ENCODE results near the gene SULT4A1.

The SULT4A1 gene

GRCh38 chr22:43881091-43882061 lies 19.1 kb upstream of the SULT4A1 start:
- Histone ChIP-seq H3K4me3 (ENCODE audit: insufficient read length, low read depth) (no peak overlapping the region), H3K9ac (ENCODE audit: insufficient read length, low read depth) (no peak overlapping the region), H3K36me3 (ENCODE audit: insufficient read depth, insufficient read length, low read length) (no peaks in the 10 kb centered on the region), H3K4me1 (ENCODE audit: insufficient read depth, insufficient read length) (peaks cover 5% of the 10 kb centered on the region), H3K27me3 (ENCODE audit: insufficient read depth, insufficient read length) (no peaks in the 10 kb centered on the region), H3K9me3 (ENCODE audit: insufficient read depth, low read length) (no peaks in the 10 kb centered on the region)
- no peak for TF ChIP-seq YY1 (IDR thresholded peaks at IDR 0.05; ENCODE audit: insufficient read depth, insufficient read length)
- TF ChIP-seq SUZ12 (IDR thresholded peaks at IDR 0.05; ENCODE audit: extremely low read depth, insufficient read depth, insufficient read length), result no peak
- DNase-seq (ENCODE audit: low read depth, low spot score), result no peak

DNA sequence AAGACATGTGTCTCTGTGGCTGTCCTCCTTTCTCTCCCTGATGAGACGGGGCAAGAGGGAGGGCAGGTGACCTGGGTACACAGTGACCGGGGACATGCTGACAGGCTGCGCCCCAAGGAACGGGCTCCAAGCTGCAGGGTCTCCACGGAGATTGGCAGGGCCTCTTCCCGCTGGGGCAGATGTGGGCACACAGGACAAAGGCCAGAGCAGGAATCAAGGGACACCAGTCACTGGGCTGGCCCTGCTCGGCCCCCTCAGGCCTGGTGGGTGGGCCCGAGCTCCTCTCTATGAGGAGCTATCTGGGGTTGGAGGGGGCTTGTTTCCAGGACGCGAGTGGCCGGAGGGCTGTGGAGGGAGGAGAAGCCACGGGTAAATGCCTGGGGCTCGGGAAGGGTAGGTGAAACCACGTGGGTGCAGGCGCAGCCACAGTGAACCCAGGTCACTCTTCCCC lies 18.3 kb upstream of the SULT4A1 start:
- TF ChIP-seq ZNF274 (IDR thresholded peaks at IDR 0.05; ENCODE audit: low read depth, low read length), result no peak
- TF ChIP-seq YY1 (IDR thresholded peaks at IDR 0.05; ENCODE audit: insufficient read depth, insufficient read length), result no peak
- TF ChIP-seq SUZ12 (IDR thresholded peaks at IDR 0.05; ENCODE audit: extremely low read depth, insufficient read depth, insufficient read length), result no peak

DNA sequence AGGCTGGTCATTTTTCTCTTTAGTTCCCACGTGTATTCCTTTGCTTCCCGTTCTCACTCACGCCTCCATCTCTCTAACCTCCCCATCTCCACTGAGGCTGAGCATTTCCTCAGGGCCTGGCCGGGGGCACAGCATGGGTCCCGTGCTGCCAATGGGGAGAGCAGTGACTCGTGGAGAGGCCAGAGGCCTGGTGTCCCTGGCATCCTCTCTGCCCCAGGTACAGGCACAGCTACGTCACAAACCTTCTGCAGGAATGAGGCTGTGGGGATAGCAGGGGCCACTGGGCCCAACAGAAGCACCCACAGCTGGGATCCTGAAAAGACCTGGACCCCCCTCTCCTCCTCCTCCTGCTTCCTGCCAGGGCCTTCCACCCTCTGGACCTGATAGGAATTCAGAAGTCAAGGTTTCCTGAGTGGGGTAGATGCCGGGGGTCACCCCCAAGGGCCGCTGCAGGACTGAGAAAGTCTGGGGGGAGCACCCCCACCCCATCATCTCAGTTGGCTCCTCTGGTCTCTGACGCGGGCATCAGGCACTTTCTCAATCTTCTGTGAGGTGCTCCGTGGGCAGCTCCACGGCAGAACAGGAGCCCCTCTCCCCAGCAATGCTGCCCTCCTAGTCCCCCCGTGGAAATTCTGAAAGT lies 17.7 kb upstream of the SULT4A1 start:
- Histone ChIP-seq H3K4me3 (ENCODE audit: insufficient read length, low read depth) (no peak overlapping the region), H3K9ac (ENCODE audit: insufficient read length, low read depth) (no peak overlapping the region), H3K36me3 (ENCODE audit: insufficient read depth, insufficient read length, low read length) (no peaks in the 10 kb centered on the region), H3K27me3 (ENCODE audit: insufficient read depth, insufficient read length) (no peaks in the 10 kb centered on the region), H3K9me3 (ENCODE audit: insufficient read depth, low read length) (no peaks in the 10 kb centered on the region; the same call in 1 of the 2 replicates), H3K4me1 (ENCODE audit: insufficient read depth, insufficient read length) (peaks cover 5% of the 10 kb centered on the region)
- no peak for DNase-seq (ENCODE audit: low read depth, low spot score)
- no peak for TF ChIP-seq SUZ12 (IDR thresholded peaks at IDR 0.05; ENCODE audit: extremely low read depth, insufficient read depth, insufficient read length)
- no peak for TF ChIP-seq ZNF274 (IDR thresholded peaks at IDR 0.05; ENCODE audit: low read depth, low read length)

More for the DNA sequence above, 18.3 kb upstream of the SULT4A1 start:
- H3K4me1 ChIP-seq (ENCODE audit: insufficient read depth, insufficient read length), result peaks cover 5% of the 10 kb centered on the region
- H3K9me3 ChIP-seq (ENCODE audit: insufficient read depth, low read length), result no peaks in the 10 kb centered on the region
- no peak overlapping the region for H3K4me3 ChIP-seq (ENCODE audit: insufficient read length, low read depth)
- H3K9ac ChIP-seq (ENCODE audit: insufficient read length, low read depth), result no peak overlapping the region
- no peak for DNase-seq (ENCODE audit: low read depth, low spot score)
- no peaks in the 10 kb centered on the region for H3K36me3 ChIP-seq (ENCODE audit: insufficient read depth, insufficient read length, low read length)
- H3K27me3 ChIP-seq (ENCODE audit: insufficient read depth, insufficient read length), result no peaks in the 10 kb centered on the region

GRCh38 chr22:43878831-43879550 lies 16.7 kb upstream of the SULT4A1 start:
- TF ChIP-seq ZNF274 (IDR thresholded peaks at IDR 0.05; ENCODE audit: low read depth, low read length), result no peak
- no peak for TF ChIP-seq YY1 (IDR thresholded peaks at IDR 0.05; ENCODE audit: insufficient read depth, insufficient read length)
- no peak for TF ChIP-seq SUZ12 (IDR thresholded peaks at IDR 0.05; ENCODE audit: extremely low read depth, insufficient read depth, insufficient read length)
- Histone ChIP-seq H3K9ac (ENCODE audit: insufficient read length, low read depth) (no peak overlapping the region), H3K4me1 (ENCODE audit: insufficient read depth, insufficient read length) (peaks cover 5% of the 10 kb centered on the region), H3K27me3 (ENCODE audit: insufficient read depth, insufficient read length) (no peaks in the 10 kb centered on the region), H3K9me3 (ENCODE audit: insufficient read depth, low read length) (peaks cover 8% of the 10 kb centered on the region; the same call in 1 of the 2 replicates), H3K36me3 (ENCODE audit: insufficient read depth, insufficient read length, low read length) (no peaks in the 10 kb centered on the region), H3K4me3 (ENCODE audit: insufficient read length, low read depth) (no peak overlapping the region)
- no peak for DNase-seq (ENCODE audit: low read depth, low spot score)

DNA sequence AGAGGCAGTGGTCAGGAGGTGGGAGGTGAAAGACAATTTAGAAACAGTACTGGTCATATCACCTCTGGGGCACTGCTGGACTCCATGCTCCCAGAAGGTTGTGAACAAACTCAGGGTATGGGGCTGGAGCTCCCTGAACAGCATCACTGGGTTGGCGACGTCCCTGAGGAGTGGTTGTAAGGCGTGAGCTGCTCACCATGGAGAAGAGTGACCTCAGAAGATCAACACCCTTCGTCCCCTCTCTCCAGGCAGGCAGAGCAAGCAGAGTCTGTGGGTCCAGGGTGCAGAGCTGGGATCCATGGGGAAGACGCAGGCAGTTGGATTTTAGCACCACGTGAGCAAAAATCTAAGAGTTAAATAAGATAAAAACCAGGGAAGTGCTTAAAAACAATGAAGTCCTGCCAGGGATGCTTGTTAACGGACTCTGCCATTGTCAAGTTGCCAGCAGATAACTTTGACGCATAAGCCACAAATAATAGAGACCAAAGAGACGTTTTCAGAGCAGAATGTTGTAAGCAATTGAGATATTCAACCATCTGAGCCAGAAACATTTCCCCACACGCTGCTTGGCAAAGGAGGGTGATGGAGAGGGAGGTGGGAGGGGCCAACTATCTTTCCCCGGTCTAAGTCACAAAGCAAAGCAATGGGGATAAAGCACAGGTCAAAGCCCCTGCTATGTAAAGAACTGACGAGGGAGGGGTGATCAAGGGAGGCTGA lies 15.9 kb upstream of the SULT4A1 start:
- no peak for TF ChIP-seq SUZ12 (IDR thresholded peaks at IDR 0.05; ENCODE audit: extremely low read depth, insufficient read depth, insufficient read length)
- no peak for TF ChIP-seq ZNF274 (IDR thresholded peaks at IDR 0.05; ENCODE audit: low read depth, low read length)
- TF ChIP-seq YY1 (IDR thresholded peaks at IDR 0.05; ENCODE audit: insufficient read depth, insufficient read length), result no peak
- Histone ChIP-seq H3K9me3 (ENCODE audit: insufficient read depth, low read length) (peaks cover 8% of the 10 kb centered on the region; the same call in 1 of the 2 replicates), H3K36me3 (ENCODE audit: insufficient read depth, insufficient read length, low read length) (no peaks in the 10 kb centered on the region), H3K27me3 (ENCODE audit: insufficient read depth, insufficient read length) (no peaks in the 10 kb centered on the region), H3K9ac (ENCODE audit: insufficient read length, low read depth) (no peak overlapping the region), H3K4me3 (ENCODE audit: insufficient read length, low read depth) (no peak overlapping the region), H3K4me1 (ENCODE audit: insufficient read depth, insufficient read length) (peaks cover 5% of the 10 kb centered on the region)
- no peak for DNase-seq (ENCODE audit: low read depth, low spot score)

DNA sequence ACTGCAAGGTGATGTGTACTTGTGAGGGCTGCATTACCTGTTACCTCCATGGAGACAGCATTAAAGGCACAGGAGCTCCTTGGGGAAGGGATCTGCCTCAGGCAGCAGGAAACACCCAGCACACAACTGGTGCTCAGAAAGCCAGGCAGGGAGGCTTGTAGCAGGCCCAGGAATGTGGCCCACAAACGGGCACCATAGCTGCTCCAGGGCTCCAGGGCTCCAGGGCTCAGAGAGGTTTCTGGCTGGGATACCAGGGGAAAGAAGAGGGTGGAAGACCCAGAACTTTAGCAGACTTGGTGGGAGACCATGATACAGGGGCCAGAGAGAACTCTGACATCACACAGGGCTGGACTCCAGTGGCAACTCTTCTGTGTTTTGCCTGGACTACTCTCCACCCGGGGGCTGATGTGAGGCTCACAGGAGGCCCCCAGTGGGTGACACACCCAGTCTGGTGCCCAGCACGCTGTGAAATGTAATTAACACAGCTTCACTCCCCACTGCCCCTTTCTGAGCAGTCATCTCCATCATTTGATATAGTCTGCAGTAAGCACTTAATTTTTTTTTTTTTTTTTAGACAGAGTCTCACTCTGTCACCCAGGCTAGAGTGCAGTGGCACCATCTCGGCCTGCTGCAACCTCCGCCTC lies 14.7 kb upstream of the SULT4A1 start:
- Histone ChIP-seq H3K9me3 (ENCODE audit: insufficient read depth, low read length) (peaks cover 8% of the 10 kb centered on the region; the same call in 1 of the 2 replicates), H3K36me3 (ENCODE audit: insufficient read depth, insufficient read length, low read length) (no peaks in the 10 kb centered on the region), H3K9ac (ENCODE audit: insufficient read length, low read depth) (no peak overlapping the region), H3K4me1 (ENCODE audit: insufficient read depth, insufficient read length) (peaks cover 4% of the 10 kb centered on the region), H3K27me3 (ENCODE audit: insufficient read depth, insufficient read length) (no peaks in the 10 kb centered on the region), H3K4me3 (ENCODE audit: insufficient read length, low read depth) (no peak overlapping the region)
- no peak for TF ChIP-seq YY1 (IDR thresholded peaks at IDR 0.05; ENCODE audit: insufficient read depth, insufficient read length)
- no peak for TF ChIP-seq ZNF274 (IDR thresholded peaks at IDR 0.05; ENCODE audit: low read depth, low read length)
- no peak for TF ChIP-seq SUZ12 (IDR thresholded peaks at IDR 0.05; ENCODE audit: extremely low read depth, insufficient read depth, insufficient read length)
- DNase-seq (ENCODE audit: low read depth, low spot score), result no peak

All from NT2/D1 (cell line).